H1 (cell line): ENCODE data around the gene MMEL1. TPM values are rescaled to one million over a fixed set of nuclear protein-coding genes. Genes with fewer than 3 reads are reported as not detected.

ENCODE experiments used
- ASH2L ChIP-seq: fragments of 200-600, 300-600 bp; sonication (generic); IDR thresholded peaks from one replicate; pipeline ENCODE4 v1.7.1; 2017; ENCODE audit warnings: low read length
- CHD7 ChIP-seq: fragments of 300-600 bp; sonication (generic); IDR thresholded peaks from 2 replicates; pipeline ENCODE4 v1.7.1; 2012; ENCODE audit warnings: low read length, moderate library complexity, mild to moderate bottlenecking, inconsistent platforms; ENCODE audit not compliant: insufficient replicate concordance
- CTCF ChIP-seq, 3 experiments: IDR thresholded peaks; 1 replicate in 2 of 3; 2 replicates in 1 of 3; pipeline versions ENCODE4 v1.5.1 to v1.6.1; 2011; ENCODE audit warnings: low read length in 3 of 3, mild to moderate bottlenecking in 3 of 3, inconsistent platforms in 2 of 3, low read depth in 1 of 3, moderate library complexity in 1 of 3; ENCODE audit not compliant: insufficient read depth in 1 of 3; ENCODE audit errors: control extremely low read depth in 1 of 3
- EZH2 ChIP-seq: fragments of 200-600 bp; sonication (generic); IDR thresholded peaks from 2 replicates; pipeline ENCODE4 v1.7.1; 2012; ENCODE audit warnings: low read depth, mild to moderate bottlenecking, moderate library complexity, low read length, inconsistent platforms; ENCODE audit not compliant: severe bottlenecking
- GTF2F1 ChIP-seq: IDR thresholded peaks from 2 replicates; pipeline ENCODE4 v1.6.1; 2012; ENCODE audit warnings: low read depth, low read length, improper control_type of control experiment, borderline replicate concordance
- SP2 ChIP-seq: IDR thresholded peaks from 2 replicates; pipeline ENCODE4 v1.6.1; 2012; ENCODE audit warnings: mild to moderate bottlenecking, low read length, inconsistent platforms
- ZNF274 ChIP-seq: IDR thresholded peaks from 2 replicates; pipeline ENCODE4 v1.7.0; 2012; ENCODE audit warnings: low read length, borderline replicate concordance; ENCODE audit errors: extremely low read depth
- polyA plus RNA-seq, 7 experiments: library from polyadenylated mRNA; depleted of rRNA in 3 of 7; stranded (reverse) in 5 of 7; unstranded in 2 of 7; fragments of >200 nt in 5 of 7; fragments of 200-250 nt in 2 of 7; gene quantifications; 1 replicate in 5 of 7; 2 replicates in 1 of 7; 4 replicates in 1 of 7; pipeline versions ENCODE4 v1.2.1 to v1.2.3, GENCODE V29; 2011 to 2013; ENCODE audit warnings: missing spikeins in 2 of 7, mixed read lengths in 2 of 7
- total RNA-seq: library from RNA; stranded (reverse); fragmentation: NEBNext Ultra II Directional; extraction: Animal tissue kit (Norgen Biotek cat#: 25700); gene quantifications from 2 replicates; pipeline ENCODE4 v1.2.1, GENCODE V29; 2021

Gene MMEL1
- total and polyA plus RNA-seq, 2 of the 8 experiments (the other 6 are each of a cell fraction or from before 2014, with no cell fraction given): 0.91 to 1.7 TPM

GRCh38 chr1:2596530-2597333 is 36.1 kb downstream of the MMEL1 start (continued):
- TF ChIP-seq CHD7 (no peak), ZNF274 (no peak), GTF2F1 (no peak), ASH2L (no peak), SP2 (no peak), EZH2 (no peak), CTCF (IDR thresholded peaks at IDR 0.05; ENCODE audit: control extremely low read depth in 1 of 3, insufficient read depth in 1 of 3, low read depth in 1 of 3, low read length in 3 of 3) (no peak)
